Stimulated activated naive CD8-positive, alpha-beta T cell treated with anti-CD3 and anti-CD28 coated beads, Interleukin-15, amount 100 ng/mL, for 72 hours (primary cell): ENCODE results near the gene THSD4.

ENCODE experiments used
- ATAC-seq: fragments of 150-1000 bp; cut with Tn5 transposase; 2 replicates; pipeline ENCODE4 v1.10.0; 2021; ENCODE audit warnings: mild to moderate bottlenecking, moderate library complexity
- DNase-seq, 2 donors: peaks; one replicate each; pipeline ENCODE4 v3.0.0; 2021 to 2022
- H3K27ac Mint-ChIP-seq, 2 donors: one replicate each; pipeline ENCODE4 v1.8.0; 2022; ENCODE audit warnings: mild to moderate bottlenecking in 2 of 2, mixed read lengths in 2 of 2, moderate library complexity in 2 of 2
- H3K27me3 Mint-ChIP-seq: one replicate; pipeline ENCODE4 v1.8.0; 2022; ENCODE audit warnings: mixed read lengths
- H3K4me1 Mint-ChIP-seq: one replicate; pipeline ENCODE4 v1.8.0; 2022; ENCODE audit warnings: mild to moderate bottlenecking, mixed read lengths
- H3K4me3 Mint-ChIP-seq, 2 donors: one replicate each; pipeline ENCODE4 v1.8.0; 2022; ENCODE audit warnings: mild to moderate bottlenecking in 2 of 2, mixed read lengths in 2 of 2, moderate library complexity in 1 of 2
- H3K9me3 Mint-ChIP-seq, 2 donors: one replicate each; pipeline ENCODE4 v1.8.0; 2022; ENCODE audit warnings: mixed read lengths in 2 of 2

Gene THSD4

GRCh38 chr15:71804695-71805470 lies 689.6 kb downstream of the THSD4 start:
- Mint-ChIP-seq H3K27me3 (peaks cover 23% of the 10 kb centered on the region), H3K9me3 (no peaks in the 10 kb centered on the region), H3K4me3 (no peak overlapping the region)

DNA sequence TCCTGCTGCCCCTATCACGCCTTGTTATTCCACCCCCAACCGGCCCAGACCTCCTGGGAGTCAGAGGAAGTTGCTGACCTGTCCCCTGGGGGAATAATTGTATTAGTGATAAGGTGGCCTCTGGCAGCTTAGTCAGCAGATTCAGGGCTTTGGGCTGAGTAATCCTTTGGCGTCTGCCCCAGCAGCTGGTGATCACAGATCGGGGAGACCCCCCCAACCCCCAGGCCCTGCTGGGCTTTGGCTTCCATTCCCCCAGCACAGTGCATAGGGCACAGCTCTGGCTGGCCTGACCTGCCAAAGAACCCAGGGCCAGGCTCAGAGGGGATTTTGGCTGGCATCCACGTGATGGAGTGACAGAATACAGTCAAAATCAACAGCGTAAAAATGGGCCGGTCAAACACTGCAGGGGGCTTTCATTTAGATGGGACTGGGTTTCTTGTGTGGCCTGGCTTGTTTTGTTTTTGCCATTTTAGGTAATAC lies 691.2 kb downstream of the THSD4 start:
- Mint-ChIP-seq H3K4me3 (no peak overlapping the region), H3K9me3 (no peaks in the 10 kb centered on the region), H3K27ac (no peak overlapping the region), H3K4me1 (no peaks in the 10 kb centered on the region), H3K27me3 (peaks cover 10% of the 10 kb centered on the region)
- DNase-seq (no peak), ATAC-seq (no peak)

More at GRCh38 chr15:71804695-71805470, 689.6 kb downstream of the THSD4 start:
- DNase-seq (no peak), ATAC-seq (no peak)
- H3K27ac Mint-ChIP-seq: peak overlapping the region in 1 of 2 donors; percentile 80
- no peaks in the 10 kb centered on the region for H3K4me1 Mint-ChIP-seq

GRCh38 chr15:71807125-71807629 lies 691.9 kb downstream of the THSD4 start:
- H3K9me3 Mint-ChIP-seq: no peaks in the 10 kb centered on the region
- no peak overlapping the region for H3K4me3 Mint-ChIP-seq
- H3K27ac Mint-ChIP-seq: no peak overlapping the region
- ATAC-seq (no peak), DNase-seq (no peak)
- peaks cover 8% of the 10 kb centered on the region for H3K27me3 Mint-ChIP-seq
- no peaks in the 10 kb centered on the region for H3K4me1 Mint-ChIP-seq

DNA sequence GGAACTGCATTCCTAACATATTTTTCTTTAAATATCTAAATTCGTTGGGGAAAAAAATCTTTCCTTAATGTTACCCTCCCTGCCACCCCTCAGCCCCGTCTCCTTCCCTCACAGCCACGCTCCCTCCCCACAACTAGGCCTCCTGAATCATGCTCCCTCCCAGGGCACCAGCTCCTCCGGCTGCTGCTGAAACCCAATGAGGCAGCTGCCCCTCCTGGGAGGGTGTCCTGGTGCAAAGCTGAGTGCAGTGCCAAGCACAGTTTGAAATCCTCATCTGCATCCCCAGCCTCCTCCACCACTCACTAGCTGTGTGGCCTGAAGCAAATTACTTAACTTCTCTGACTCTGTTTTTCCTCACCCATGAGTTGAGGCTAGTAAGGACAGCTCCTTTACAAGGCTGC lies 692.4 kb downstream of the THSD4 start:
- ATAC-seq: no peak

DNA sequence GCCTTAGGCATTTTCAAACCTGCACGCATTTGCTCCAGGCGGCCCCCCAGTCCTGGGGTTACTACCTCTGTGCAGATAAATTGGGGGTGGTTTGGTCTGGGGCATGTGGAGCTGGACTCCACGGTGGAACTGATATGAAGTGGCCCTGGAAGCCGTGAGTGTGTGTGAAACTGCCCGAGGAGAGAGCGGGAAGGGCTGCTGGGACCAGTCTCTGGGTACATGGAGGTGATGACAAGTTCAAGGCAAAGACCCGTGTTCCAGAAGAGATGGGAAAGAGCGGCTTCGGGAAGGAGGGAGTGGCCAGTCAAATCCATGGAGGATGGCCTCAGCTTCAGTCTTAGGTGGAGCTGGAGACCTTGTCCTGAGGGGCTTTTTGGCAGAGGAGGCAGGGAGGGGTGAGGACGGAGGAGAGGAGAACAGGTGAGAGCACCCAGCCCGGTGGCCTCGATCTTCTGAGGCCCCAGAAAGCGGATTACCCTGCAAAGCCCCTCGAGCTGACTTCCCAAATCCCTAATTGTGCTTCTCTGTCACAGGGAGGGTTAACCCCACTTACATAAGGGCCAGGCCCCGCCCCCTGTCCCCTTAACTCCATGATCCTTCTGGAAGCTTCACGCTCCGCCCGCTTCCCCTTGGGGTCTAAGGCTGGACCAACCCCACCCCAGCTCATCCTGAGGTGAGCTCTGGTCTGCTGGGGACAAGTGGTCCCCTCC lies 693.2 kb downstream of the THSD4 start:
- no peak overlapping the region for H3K4me3 Mint-ChIP-seq
- H3K27me3 Mint-ChIP-seq: peaks cover 8% of the 10 kb centered on the region
- no peaks in the 10 kb centered on the region for H3K9me3 Mint-ChIP-seq
- DNase-seq: no peak
- ATAC-seq: no peak
- no peak overlapping the region for H3K27ac Mint-ChIP-seq
- no peaks in the 10 kb centered on the region for H3K4me1 Mint-ChIP-seq

More for the DNA sequence above, 692.4 kb downstream of the THSD4 start:
- Mint-ChIP-seq H3K27ac (no peak overlapping the region), H3K27me3 (peaks cover 8% of the 10 kb centered on the region), H3K4me1 (no peaks in the 10 kb centered on the region), H3K9me3 (no peaks in the 10 kb centered on the region), H3K4me3 (no peak overlapping the region)
- no peak for DNase-seq

DNA sequence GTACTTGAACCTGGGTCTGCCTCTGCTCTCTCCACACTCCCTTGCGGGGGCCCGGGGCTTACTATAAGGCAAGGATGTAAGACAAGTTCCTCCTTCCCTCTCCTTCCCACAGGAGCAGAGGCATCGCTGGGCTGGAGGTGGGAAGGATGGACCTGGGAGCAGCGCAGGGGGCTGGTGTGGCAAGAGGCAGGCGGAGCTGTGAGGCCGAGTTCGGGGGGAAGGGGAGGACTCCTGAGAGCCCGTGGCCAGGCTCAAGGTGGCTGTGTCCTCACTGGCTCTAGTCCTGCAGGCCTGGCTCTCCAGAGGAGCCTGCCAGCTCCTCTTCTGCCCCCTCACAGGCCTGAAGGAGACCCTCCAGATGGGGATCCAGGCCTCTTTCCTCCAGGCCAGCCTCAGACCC lies 694.1 kb downstream of the THSD4 start:
- Mint-ChIP-seq H3K4me3 (no peak overlapping the region), H3K27ac (no peak overlapping the region)

DNA sequence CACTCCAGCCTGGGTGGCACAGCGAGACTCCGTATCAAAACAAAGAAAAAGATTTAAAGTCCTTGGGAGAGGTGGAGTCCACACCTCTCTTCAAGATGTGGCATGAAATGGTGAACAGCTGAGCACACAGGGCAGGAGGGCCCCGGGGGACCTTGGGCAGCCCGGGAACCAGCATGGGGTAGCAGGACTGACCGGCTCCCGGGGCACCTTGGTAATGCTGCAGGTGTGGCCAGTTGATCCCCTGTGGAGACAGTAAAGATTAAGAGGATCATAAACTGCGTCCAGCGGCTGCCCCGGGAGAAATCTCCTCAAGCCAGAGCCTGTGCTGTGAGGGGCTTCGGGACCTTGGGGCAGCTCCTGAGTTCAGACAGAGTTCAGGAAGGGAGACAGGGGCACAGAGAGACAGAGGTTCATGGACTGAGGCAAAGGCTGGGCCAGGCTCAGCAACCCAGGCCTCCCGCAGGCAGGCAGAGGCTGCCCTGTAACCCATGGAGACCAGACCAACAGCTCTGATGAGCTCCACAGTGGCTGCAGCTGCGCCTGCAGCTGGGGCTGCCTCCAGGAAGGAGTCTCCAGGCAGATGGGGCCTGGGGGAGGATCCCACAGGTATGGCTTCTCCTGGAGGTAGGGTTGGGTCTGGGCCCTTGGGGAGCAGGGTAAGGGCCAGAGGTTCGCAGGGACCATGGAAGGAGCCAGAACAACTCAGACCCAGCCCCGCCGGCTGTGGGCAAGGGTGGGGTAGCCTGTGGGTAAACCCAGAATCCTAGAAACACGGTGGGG lies 695.2 kb downstream of the THSD4 start, which contains the start of gene NR2E3:
NR2E3 (plus strand) TSS at position 299 of the 780 bp plus-strand sequence; CDS start at position 489, 190 bp downstream.
- no peaks in the 10 kb centered on the region for H3K9me3 Mint-ChIP-seq
- no peaks in the 10 kb centered on the region for H3K4me1 Mint-ChIP-seq
- no peak within 1 kb of the TSS for H3K4me3 Mint-ChIP-seq
- ATAC-seq: no peak
- H3K27me3 Mint-ChIP-seq: peaks cover 6% of the 10 kb centered on the region
- no peak for DNase-seq
- H3K27ac Mint-ChIP-seq: no peak within 1 kb of the TSS

More for the DNA sequence above, 694.1 kb downstream of the THSD4 start:
- ATAC-seq (no peak), DNase-seq (no peak)
- peaks cover 8% of the 10 kb centered on the region for H3K27me3 Mint-ChIP-seq
- H3K9me3 Mint-ChIP-seq: no peaks in the 10 kb centered on the region
- H3K4me1 Mint-ChIP-seq: no peaks in the 10 kb centered on the region

DNA sequence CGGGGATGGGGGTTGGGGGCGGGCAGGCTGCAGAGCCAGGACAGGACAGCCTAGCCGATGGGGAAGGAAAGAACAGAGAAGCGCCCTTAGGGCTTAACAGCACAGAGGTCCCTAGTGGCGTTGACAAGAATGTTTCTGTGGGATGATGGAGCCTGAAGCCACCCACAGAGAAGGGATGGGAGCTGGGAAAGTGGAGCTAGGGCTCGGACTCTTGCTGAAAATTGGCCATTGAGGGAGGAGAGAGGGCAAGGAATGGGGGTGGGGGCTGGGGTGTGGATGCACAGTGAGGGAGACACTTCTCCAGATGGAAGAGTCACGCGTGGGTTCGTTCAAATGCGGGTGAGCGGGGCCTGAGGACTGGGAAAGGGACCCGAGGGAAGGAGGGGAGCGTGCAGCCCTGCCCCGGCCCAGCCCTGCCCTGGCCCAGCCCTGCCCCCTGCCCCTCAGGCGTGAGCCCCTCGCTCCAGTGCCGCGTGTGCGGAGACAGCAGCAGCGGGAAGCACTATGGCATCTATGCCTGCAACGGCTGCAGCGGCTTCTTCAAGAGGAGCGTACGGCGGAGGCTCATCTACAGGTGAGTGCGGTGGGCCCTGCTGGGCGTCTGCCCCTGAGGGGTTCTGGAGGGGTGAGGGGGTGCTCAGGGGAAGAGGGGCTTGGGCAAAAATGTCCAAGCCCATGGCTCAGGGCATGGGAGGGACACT lies 695.9 kb downstream of the THSD4 start:
- H3K4me3 Mint-ChIP-seq: no peak overlapping the region
- H3K4me1 Mint-ChIP-seq: no peaks in the 10 kb centered on the region
- H3K27me3 Mint-ChIP-seq: no peaks in the 10 kb centered on the region
- H3K9me3 Mint-ChIP-seq: no peaks in the 10 kb centered on the region
- H3K27ac Mint-ChIP-seq: no peak overlapping the region
- ATAC-seq: peak; percentile 22
- no peak for DNase-seq

GRCh38 chr15:71811752-71812735 lies 696.8 kb downstream of the THSD4 start:
- Mint-ChIP-seq H3K27me3 (no peaks in the 10 kb centered on the region), H3K27ac (no peak overlapping the region), H3K9me3 (peaks cover 0 to under 1% of the 10 kb centered on the region in 2 donors), H3K4me1 (no peaks in the 10 kb centered on the region), H3K4me3 (no peak overlapping the region)
- DNase-seq: no peak
- ATAC-seq: peak; percentile 24

DNA sequence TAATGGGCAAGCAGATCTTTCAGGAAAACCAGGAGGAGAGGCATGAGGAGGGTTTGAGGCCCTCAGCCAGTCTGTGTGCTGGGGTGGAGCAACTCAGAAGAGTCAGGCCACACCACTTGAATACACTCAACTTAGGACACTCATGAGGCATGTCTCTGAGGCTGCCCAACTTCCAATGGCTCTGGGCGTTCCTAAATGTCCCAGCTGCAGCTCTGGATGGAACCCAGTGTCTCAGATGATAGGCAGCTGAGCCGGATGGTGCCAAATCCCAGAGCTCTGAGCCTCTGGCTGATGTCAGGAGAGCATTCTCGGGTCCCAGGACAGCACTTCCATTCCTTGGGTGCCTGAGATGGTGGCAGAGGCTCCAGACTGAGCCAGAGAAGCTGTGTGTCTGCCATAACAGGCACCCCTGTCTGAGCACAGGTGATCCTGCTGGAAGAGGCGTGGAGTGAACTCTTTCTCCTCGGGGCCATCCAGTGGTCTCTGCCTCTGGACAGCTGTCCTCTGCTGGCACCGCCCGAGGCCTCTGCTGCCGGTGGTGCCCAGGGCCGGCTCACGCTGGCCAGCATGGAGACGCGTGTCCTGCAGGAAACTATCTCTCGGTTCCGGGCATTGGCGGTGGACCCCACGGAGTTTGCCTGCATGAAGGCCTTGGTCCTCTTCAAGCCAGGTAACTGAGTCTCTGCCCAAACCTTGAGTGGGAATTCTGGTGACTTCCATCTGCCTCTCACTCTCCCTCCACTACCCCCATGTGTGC lies 697.9 kb downstream of the THSD4 start:
- Mint-ChIP-seq H3K27me3 (no peaks in the 10 kb centered on the region), H3K27ac (peak overlapping the region in 1 of 2 donors; percentile 52), H3K4me1 (no peaks in the 10 kb centered on the region), H3K4me3 (no peak overlapping the region), H3K9me3 (peaks cover under 1 to 11% of the 10 kb centered on the region in 2 donors)
- ATAC-seq (no peak), DNase-seq (no peak)

DNA sequence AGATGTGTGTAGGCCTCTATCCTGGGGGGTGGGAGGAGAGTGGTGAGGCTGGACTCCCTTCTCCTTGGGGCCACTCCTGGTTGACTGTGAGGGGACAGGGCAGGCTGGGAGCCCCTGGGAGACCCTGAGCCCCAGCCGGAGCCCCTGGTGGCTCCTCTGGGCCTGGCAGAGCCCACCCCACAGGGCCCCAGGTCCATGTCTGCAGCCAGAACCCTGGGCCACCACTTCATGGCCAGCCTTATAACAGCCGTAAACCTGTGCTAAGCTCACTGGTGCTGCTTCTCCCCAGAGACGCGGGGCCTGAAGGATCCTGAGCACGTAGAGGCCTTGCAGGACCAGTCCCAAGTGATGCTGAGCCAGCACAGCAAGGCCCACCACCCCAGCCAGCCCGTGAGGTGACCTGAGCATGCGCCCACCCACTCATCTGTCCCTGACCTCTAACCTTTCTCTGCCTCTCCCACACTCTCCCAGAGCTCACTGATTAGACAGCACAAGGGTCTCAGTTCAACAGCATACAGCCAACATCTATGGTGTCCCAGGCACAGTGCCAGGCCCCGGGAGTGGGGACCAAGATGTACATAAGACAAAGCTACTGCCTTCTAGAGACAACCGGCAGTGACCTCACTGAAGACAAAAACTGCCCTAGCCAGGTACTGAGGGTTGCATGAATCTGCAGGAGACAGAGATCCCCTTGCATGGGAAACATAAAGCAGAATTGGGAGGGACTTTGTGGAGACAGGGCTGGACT lies 698.6 kb downstream of the THSD4 start:
- peak overlapping the region in 1 of 2 donors; percentile 21 for H3K27ac Mint-ChIP-seq
- H3K27me3 Mint-ChIP-seq: no peaks in the 10 kb centered on the region
- DNase-seq (no peak), ATAC-seq (peak; percentile 5)
- H3K4me3 Mint-ChIP-seq: no peak overlapping the region
- H3K4me1 Mint-ChIP-seq: no peaks in the 10 kb centered on the region
- peaks cover 7 to 17% of the 10 kb centered on the region in 2 donors for H3K9me3 Mint-ChIP-seq

- H3K4me3 Mint-ChIP-seq: no peak overlapping the region
- no peak for DNase-seq
- H3K9me3 Mint-ChIP-seq: peaks cover 9 to 18% of the 10 kb centered on the region in 2 donors
Measured at GRCh38 chr15:71815301-71815700, 700.0 kb downstream of the THSD4 start.

DNA sequence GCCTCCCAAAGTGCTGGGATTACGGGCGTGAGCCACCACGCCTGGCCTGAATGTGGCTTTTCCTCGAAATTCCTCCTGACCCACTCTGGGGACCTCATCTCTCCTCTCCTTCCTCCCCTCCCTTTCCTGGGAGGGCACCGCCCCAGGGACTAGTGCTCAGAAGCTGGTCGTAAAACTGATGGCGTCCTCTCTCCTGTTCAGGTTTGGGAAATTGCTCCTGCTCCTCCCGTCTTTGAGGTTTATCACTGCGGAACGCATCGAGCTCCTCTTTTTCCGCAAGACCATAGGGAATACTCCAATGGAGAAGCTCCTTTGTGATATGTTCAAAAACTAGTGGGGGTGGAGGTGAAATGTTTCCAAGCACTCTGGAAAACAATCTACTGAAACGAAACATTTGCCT lies 702.1 kb downstream of the THSD4 start:
- H3K9me3 Mint-ChIP-seq: peaks cover 22 to 34% of the 10 kb centered on the region in 2 donors
- peak overlapping the region in 1 of 2 donors; percentile 82 for H3K27ac Mint-ChIP-seq
- ATAC-seq (no peak), DNase-seq (no peak)
- no peaks in the 10 kb centered on the region for H3K27me3 Mint-ChIP-seq
- no peak overlapping the region for H3K4me3 Mint-ChIP-seq
- H3K4me1 Mint-ChIP-seq: no peaks in the 10 kb centered on the region

More at GRCh38 chr15:71815301-71815700, 700.0 kb downstream of the THSD4 start:
- no peak for ATAC-seq
- Mint-ChIP-seq H3K4me1 (no peaks in the 10 kb centered on the region), H3K27me3 (no peaks in the 10 kb centered on the region), H3K27ac (no peak overlapping the region)
